ENCODE data around the gene DXO.
"Not testable (repeated sequence)": the region's sequence is repeated elsewhere in the genome, so short reads cannot be mapped to it uniquely, and the experiment has no call there.

DXO gene

GRCh38 chr6:31971993-31972708 is at the start of gene DXO:
DXO (minus strand) TSS chr6:31972138; CDS start chr6:31971675, 463 bp downstream.
- peak; percentile 96 for DNase-seq (ENCODE audit: low read depth)
- peak within 1 kb of the TSS; percentile 96 for H3K4me3 ChIP-seq (ENCODE audit: low read depth, low read length)
- no peak for TF ChIP-seq CTCF (IDR thresholded peaks at IDR 0.05; ENCODE audit: low read depth, low read length, missing control alignments)

- H3K4me3 ChIP-seq (ENCODE audit: low read depth, low read length); DNase-seq (ENCODE audit: low read depth): not testable (repeated sequence)
Observed at GRCh38 chr6:32014547-32014946, 42.6 kb upstream of the DXO start, which contains the start of gene C4B. C4B (plus strand) TSS chr6:32014795; CDS start chr6:32014846, 51 bp downstream.

- H3K4me3 ChIP-seq (ENCODE audit: low read depth, low read length): not testable (repeated sequence)
Observed at GRCh38 chr6:32013738-32014137, 41.8 kb upstream of the DXO start.

GRCh38 chr6:32012941-32013617 is 41.1 kb upstream of the DXO start:
- not testable (repeated sequence) for H3K4me3 ChIP-seq (ENCODE audit: low read depth, low read length); DNase-seq (ENCODE audit: low read depth)

More at GRCh38 chr6:32013738-32014137, 41.8 kb upstream of the DXO start:
- not testable (repeated sequence) for DNase-seq (ENCODE audit: low read depth)

GRCh38 chr6:32010856-32011530 is 39.1 kb upstream of the DXO start:
- H3K4me3 ChIP-seq (ENCODE audit: low read depth, low read length); DNase-seq (ENCODE audit: low read depth): not testable (repeated sequence)

GRCh38 chr6:32009537-32009936 is 37.6 kb upstream of the DXO start:
- not testable (repeated sequence) for DNase-seq (ENCODE audit: low read depth); H3K4me3 ChIP-seq (ENCODE audit: low read depth, low read length)

- DNase-seq (ENCODE audit: low read depth); H3K4me3 ChIP-seq (ENCODE audit: low read depth, low read length): not testable (repeated sequence)
Observed at GRCh38 chr6:32008616-32009015, 36.7 kb upstream of the DXO start.

GRCh38 chr6:32008037-32008436 is 36.1 kb upstream of the DXO start:
- not testable (repeated sequence) for DNase-seq (ENCODE audit: low read depth); H3K4me3 ChIP-seq (ENCODE audit: low read depth, low read length)

- H3K4me3 ChIP-seq (ENCODE audit: low read depth, low read length); DNase-seq (ENCODE audit: low read depth): not testable (repeated sequence)
Observed at GRCh38 chr6:32007086-32007485, 35.1 kb upstream of the DXO start.

GRCh38 chr6:32005991-32006529 is 34.1 kb upstream of the DXO start:
- DNase-seq (ENCODE audit: low read depth); H3K4me3 ChIP-seq (ENCODE audit: low read depth, low read length): not testable (repeated sequence)

GRCh38 chr6:32005538-32005880 is 33.6 kb upstream of the DXO start:
- not testable (repeated sequence) for DNase-seq (ENCODE audit: low read depth); H3K4me3 ChIP-seq (ENCODE audit: low read depth, low read length)

GRCh38 chr6:32004864-32005537 is 33.1 kb upstream of the DXO start:
- H3K4me3 ChIP-seq (ENCODE audit: low read depth, low read length); DNase-seq (ENCODE audit: low read depth): not testable (repeated sequence)

GRCh38 chr6:32004393-32004792 is 32.5 kb upstream of the DXO start:
- not testable (repeated sequence) for DNase-seq (ENCODE audit: low read depth)

GRCh38 chr6:32003301-32003700 is 31.4 kb upstream of the DXO start:
- not testable (repeated sequence) for DNase-seq (ENCODE audit: low read depth); H3K4me3 ChIP-seq (ENCODE audit: low read depth, low read length)

More at GRCh38 chr6:32004393-32004792, 32.5 kb upstream of the DXO start:
- not testable (repeated sequence) for H3K4me3 ChIP-seq (ENCODE audit: low read depth, low read length)

- not testable (repeated sequence) for DNase-seq (ENCODE audit: low read depth); H3K4me3 ChIP-seq (ENCODE audit: low read depth, low read length)
Observed at GRCh38 chr6:32002546-32003268, 30.8 kb upstream of the DXO start.

GRCh38 chr6:31996385-31996784 is 24.4 kb upstream of the DXO start:
- DNase-seq (ENCODE audit: low read depth); H3K4me3 ChIP-seq (ENCODE audit: low read depth, low read length): not testable (repeated sequence)

GRCh38 chr6:31994421-31994820 is 22.5 kb upstream of the DXO start:
- DNase-seq (ENCODE audit: low read depth); H3K4me3 ChIP-seq (ENCODE audit: low read depth, low read length): not testable (repeated sequence)

All from GM12864 (cell line).